HG03175 (cell line): ENCODE data around the gene TP53BP2.
"Not testable (repeated sequence)": the region's sequence is repeated elsewhere in the genome, so short reads cannot be mapped to it uniquely, and the experiment has no call there.

Source experiments
- ATAC-seq: cut with Tn5 transposase; IDR thresholded peaks from one replicate; pipeline ENCODE4 v1.9.1; 2021; ENCODE audit warnings: mild to moderate bottlenecking, moderate library complexity; ENCODE audit not compliant: unreplicated experiment

TP53BP2 gene

DNA sequence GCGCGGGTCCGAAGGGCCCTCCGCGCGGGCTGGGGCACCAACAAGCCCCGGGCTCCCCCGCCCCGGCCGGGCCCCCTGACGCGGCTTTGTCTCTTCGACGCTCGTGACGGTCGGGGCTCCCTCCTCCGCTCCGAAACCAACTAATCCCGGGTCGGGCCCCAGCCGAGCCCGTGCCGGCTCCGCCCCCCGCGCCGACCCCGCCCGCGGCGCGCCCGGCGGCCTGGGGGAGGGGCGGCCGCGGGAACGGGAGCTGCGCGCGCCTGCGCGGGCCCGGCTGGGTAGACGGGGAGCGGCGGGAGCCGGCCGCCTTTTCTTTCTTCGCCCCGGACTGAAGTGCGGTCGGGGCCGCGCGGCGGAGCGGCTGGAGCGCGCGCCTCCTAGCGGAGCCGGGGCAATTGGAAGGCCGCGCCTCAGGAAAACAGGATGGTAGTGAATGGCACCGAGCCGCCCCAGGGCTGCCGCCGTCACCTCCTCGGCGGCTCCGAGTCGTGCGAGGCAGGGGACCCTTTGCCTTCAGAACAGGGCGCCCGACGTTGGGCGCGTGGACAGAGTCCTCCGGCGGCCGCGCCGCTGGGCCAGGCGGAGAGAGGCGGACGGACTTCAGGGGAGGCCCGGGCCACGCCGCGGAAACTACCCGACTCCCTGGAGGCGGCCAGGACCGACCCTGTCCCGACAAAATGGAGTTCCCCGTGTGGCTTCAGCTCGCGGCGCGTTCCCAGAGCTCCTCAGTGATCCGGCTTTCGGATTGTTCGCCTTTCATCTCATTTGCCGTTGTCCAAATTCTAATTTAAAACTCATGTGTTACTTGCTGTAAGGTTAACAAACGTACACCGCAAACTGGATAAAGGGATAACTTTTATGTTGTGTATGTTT is at the start of gene TP53BP2:
TSS of gene TP53BP2 (minus strand) at position 138 of the 873 bp plus-strand sequence. CDS start 267 bp downstream, outside the sequence.
- peak; percentile 73 for ATAC-seq

GRCh38 chr1:223890494-223890893 is 44.7 kb upstream of the TP53BP2 start:
- not testable (repeated sequence) for ATAC-seq

GRCh38 chr1:223889319-223889718 is 43.6 kb upstream of the TP53BP2 start:
- not testable (repeated sequence) for ATAC-seq

- ATAC-seq: no peak
Observed at GRCh38 chr1:223887747-223888418, 42.1 kb upstream of the TP53BP2 start.

GRCh38 chr1:223886516-223886921 is 40.8 kb upstream of the TP53BP2 start:
- ATAC-seq: no peak

GRCh38 chr1:223885614-223886013 is 39.9 kb upstream of the TP53BP2 start:
- no peak for ATAC-seq

- no peak for ATAC-seq
Observed at GRCh38 chr1:223878598-223879325, 33.0 kb upstream of the TP53BP2 start.

DNA sequence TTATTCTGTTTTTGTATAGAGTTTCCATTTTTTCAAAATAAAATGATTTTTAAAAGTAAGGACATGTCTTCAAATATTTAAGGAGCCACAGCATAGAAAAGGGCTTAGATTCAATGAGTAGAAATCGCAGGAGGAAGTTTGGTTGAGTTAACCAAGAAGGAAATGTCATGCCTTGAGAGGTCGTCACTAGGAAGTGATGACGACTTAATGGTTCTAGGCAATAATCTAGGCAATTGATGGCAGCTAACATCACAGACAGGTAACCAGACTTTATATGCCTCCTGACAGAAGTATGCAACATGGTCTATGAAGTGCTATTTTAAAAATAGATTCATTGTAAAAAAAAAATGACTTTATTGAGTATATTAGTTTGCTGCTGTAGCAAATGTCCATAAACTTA is 32.1 kb upstream of the TP53BP2 start:
- no peak for ATAC-seq

DNA sequence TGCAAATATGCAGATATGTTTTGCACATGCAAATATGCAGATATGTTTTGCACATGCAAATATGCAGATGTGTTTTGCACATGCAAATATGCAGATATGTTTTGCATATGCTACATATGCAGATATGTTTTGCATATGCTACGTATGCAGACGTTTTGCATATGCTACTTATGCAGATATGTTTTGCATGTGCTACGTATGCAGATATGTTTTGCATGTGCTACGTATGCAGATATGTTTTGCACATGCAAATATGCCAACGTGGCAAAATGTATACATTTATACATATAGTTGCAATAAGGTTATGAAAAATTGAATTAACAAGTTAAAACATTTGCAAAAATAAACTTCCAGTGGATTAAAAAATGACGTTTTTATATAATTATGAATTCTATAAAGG is 30.8 kb upstream of the TP53BP2 start:
- no peak for ATAC-seq

DNA sequence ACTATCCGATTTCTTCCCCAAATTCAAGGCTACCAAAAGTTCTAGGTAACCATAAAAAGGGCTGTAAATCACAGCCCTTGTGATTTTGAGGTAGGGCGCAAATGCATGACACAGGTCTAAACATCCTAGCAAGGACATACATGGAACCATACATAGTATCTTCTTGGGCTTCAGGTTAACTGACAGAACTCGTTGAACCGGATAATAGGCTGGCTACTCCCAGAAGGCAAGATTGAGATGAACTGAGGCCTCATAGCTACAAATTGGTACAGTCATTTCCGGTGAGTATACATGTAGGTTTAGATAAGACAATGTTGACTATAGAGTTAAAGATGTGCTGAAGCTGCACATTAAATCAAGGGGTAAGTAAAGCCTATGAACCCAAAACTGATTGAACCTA is 27.3 kb upstream of the TP53BP2 start:
- no peak for ATAC-seq

DNA sequence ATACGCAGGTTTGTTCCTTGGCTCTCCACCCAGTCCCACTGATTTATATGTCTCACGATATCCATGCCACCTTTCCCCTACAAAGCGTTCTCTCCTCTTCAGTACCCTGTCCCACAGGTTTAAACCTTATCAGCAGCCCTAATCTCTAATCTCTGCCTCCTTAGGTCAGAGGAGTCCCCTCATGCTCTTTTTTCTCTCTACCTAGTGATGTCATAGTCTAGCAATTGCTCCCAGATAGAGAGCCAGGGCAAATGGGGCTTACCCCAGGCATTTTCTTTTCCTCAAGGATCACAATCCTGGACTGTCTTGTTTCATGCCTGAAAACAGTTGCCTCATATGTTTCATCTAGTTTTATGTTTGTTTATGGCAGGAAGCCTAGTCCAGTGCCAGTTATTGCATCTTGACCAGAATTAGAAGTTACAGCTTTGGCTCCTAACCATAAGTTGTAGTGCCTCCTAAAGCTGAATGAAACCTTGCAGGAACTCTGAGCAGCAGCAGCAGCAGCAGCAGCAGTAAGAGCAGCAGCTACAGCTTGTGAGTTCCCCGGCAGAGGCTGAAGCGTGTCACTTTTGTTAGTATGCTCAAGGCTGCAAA is 26.7 kb upstream of the TP53BP2 start:
- no peak for ATAC-seq

DNA sequence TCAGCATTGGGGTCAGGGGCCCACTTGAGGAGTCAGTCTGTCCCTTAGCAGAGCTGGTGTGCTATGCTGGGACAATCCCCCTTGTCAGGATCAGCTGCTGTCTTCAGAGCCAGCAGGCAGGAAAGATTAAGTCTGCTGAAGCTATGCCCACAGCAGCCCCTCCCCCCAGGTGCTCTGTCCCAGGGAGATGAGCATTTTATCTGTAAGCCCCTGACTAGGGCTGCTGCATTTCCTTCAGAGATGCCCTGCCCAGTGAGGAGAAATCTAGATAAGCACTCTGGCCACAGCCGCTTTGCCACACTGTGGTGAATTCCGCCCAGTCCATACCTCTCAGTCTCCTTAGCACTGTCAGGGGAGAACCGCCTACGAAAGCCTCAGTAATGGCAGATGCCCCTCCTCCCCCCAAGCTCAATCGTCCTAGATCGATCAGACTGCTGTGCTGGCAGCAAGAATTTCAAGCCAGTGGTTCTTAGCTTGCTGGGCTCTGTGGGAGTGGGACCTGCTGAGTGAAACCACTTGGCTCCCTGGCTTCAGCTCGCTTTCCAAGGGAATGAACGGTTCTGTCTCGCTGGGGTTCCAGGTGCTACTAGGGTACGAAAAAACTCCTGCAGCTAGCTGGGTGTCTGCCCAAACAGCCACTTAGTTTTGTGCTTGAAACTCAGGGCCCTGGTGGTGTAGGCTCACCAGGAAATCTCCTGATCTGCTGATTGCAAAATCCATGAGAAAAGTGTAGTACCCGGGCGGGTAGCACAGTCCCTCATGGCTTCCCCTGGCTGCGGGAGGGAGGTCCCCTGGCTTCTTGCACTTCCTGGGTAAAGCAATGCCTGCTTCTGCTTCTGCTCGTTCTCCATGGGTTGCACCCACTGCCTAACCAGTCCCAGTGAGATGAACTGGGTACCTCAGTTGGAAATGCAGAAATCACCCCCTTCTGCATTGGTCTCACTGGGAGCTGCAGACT is 25.1 kb upstream of the TP53BP2 start:
- ATAC-seq: no peak

GRCh38 chr1:223864599-223865368 is 19.0 kb upstream of the TP53BP2 start:
- ATAC-seq: not testable (repeated sequence)

- ATAC-seq: no peak
Observed at GRCh38 chr1:223864084-223864483, 18.3 kb upstream of the TP53BP2 start.

GRCh38 chr1:223861904-223862303 is 16.2 kb upstream of the TP53BP2 start:
- no peak for ATAC-seq

DNA sequence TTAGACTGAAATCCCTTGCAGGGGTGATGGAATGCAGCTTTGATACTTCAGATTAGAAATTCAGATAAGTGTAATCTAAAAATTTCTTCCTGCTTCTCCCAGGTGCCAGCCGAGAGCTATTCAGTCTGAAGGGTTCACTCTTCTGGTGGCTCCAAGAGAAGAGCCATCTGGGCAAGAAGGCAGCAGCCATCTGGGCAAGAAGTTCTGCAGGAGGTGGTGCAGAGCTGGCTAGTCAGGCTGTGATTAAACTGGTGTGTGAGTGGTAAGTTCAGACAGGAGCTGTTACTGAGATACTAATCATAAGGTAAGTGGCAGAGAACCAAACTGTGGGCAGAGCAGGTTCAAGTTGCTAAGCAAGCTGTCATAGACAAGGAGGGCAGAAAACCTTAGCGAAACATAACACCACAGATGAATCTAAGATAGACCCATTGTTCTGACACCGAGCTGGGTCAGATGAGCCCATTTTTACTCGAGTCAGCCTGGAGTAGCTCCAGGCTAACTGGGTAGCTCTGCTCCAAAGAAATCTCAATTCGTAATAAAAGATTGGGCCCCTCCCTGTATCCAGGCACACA is 14.4 kb upstream of the TP53BP2 start:
- no peak for ATAC-seq

DNA sequence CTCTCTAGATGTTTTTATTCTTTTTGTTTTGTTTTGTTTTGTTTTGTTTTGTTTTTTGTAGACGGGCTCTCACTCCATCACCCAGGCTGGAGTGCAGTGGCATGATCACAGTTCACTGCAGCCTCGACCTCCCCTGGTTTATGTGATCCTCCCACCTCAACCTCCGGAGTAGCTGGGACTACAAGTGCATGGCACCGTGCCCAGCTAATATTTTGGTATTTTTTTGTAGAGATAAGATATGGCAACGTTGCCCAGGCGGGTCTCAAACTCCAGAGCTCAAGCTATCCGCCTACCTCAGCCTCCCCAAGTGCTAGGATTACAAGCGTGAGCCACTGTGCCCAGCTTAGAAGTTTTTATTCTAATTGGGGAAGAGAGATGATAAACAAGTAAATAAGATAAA is 13.3 kb upstream of the TP53BP2 start:
- no peak for ATAC-seq

GRCh38 chr1:223856386-223856785 is 10.6 kb upstream of the TP53BP2 start:
- ATAC-seq: no peak

- ATAC-seq: no peak
Observed at GRCh38 chr1:223853748-223854147, 8.0 kb upstream of the TP53BP2 start.
